RWPE2 (cell line): ENCODE measurements around the gene USP24.

Source experiments
- ATAC-seq: fragments of 200-7000 bp; cut with Tn5 transposase; 3 replicates; pipeline ENCODE4 v1.9.1; 2021; ENCODE audit warnings: low read depth
- DNase-seq: peaks from one replicate; pipeline ENCODE4 v3.0.0-alpha.2; 2020; ENCODE audit warnings: low spot score
- H3K27ac ChIP-seq: fragments of 450-650 bp; 2 replicates; pipeline ENCODE4 v1.5.1; 2017; ENCODE audit warnings: mild to moderate bottlenecking; ENCODE audit not compliant: poor library complexity, severe bottlenecking
- H3K27me3 ChIP-seq: fragments of 250-450 bp; sonication (Bioruptor Pico); 2 replicates; pipeline ENCODE4 v1.5.1; 2021; ENCODE audit warnings: mild to moderate bottlenecking, moderate library complexity; ENCODE audit not compliant: insufficient read depth, poor library complexity, severe bottlenecking
- H3K36me3 ChIP-seq: fragments of 250-450 bp; sonication (Bioruptor Pico); 2 replicates; pipeline ENCODE4 v1.5.1; 2020; ENCODE audit warnings: low read depth, mild to moderate bottlenecking, moderate library complexity
- H3K4me1 ChIP-seq: fragments of 250-450 bp; sonication (Bioruptor Pico); 2 replicates; pipeline ENCODE4 v1.5.1; 2021; ENCODE audit warnings: mild to moderate bottlenecking, moderate library complexity; ENCODE audit not compliant: insufficient read depth, poor library complexity, severe bottlenecking
- H3K4me3 ChIP-seq: fragments of 250-450 bp; sonication (Bioruptor Pico); 2 replicates; pipeline ENCODE4 v1.5.1; 2021; ENCODE audit warnings: mild to moderate bottlenecking, moderate library complexity; ENCODE audit not compliant: severe bottlenecking
- H3K9me3 ChIP-seq: fragments of 250-450 bp; sonication (Bioruptor Pico); 2 replicates; pipeline ENCODE4 v1.5.1; 2021; ENCODE audit warnings: mild to moderate bottlenecking, moderate library complexity; ENCODE audit not compliant: severe bottlenecking
- CTCF ChIP-seq: fragments of 450-650 bp; IDR thresholded peaks from one replicate; pipeline ENCODE4 v1.5.1; 2017; ENCODE audit warnings: mild to moderate bottlenecking, moderate library complexity; ENCODE audit not compliant: poor library complexity, severe bottlenecking

USP24 gene

DNA sequence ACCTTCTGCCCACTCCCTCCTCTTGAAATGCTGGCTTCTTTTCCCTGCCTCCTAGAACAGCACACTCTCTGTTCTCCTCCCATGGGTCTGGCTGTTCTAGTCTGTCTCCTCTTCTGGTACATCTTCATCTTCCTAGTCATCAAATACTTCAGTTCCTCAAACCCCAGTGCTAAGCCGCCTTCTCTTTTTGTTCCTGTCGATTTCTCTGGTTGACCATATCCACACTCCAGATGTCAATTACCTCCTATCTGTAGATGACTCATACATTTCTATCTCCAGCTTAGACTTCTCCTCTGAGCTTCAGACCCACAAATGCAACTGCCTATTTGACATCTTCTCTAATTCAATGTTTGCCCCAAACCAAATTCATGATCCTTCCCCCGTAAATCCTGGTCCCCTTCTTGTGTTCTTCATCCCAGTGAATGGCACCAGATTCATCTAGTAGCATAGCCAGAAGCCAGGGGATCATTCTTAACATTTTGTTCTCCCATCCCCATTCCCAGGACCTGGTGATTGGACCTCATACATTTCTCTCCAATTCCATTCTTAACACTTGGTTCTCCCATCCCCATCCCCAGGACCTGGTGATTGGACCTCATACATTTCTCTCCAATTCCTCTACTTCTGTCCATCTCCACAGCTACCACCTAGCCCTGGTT lies 35.9 kb downstream of the USP24 start:
- Histone ChIP-seq H3K27ac (no peak overlapping the region), H3K27me3 (no peaks in the 10 kb centered on the region), H3K9me3 (no peaks in the 10 kb centered on the region), H3K36me3 (peaks cover 15% of the 10 kb centered on the region), H3K4me1 (no peaks in the 10 kb centered on the region), H3K4me3 (no peak overlapping the region)
- no peak for TF ChIP-seq CTCF
- no peak for DNase-seq
- ATAC-seq: no peak

- Histone ChIP-seq H3K4me1 (no peaks in the 10 kb centered on the region), H3K27me3 (no peaks in the 10 kb centered on the region), H3K9me3 (no peaks in the 10 kb centered on the region), H3K27ac (no peak overlapping the region), H3K36me3 (peaks cover 45% of the 10 kb centered on the region), H3K4me3 (no peak overlapping the region)
- ATAC-seq: no peak
- no peak for TF ChIP-seq CTCF
- DNase-seq: no peak
These were observed 42.5 kb downstream of the USP24 start for GRCh38 chr1:55172687-55173086.

DNA sequence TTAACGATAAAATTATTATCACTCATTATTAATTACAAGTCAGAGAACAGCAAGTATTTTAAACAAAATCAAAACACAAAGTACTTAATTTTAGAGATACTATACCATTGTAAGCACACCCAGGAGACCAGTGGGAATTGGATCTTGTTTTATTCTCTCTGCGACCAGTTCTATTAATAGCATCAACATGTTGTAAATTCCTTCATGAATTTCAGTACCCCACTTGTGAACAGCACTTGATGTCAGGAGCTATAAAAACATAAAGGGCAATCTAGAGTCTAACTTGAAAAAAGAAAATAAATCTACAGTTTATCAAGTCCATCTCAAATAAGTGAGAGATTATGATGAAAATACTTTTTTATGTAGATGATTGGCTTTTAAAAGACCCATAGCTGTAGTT lies 42.9 kb downstream of the USP24 start:
- no peak overlapping the region for H3K4me3 ChIP-seq
- H3K27ac ChIP-seq: no peak overlapping the region
- peaks cover 43% of the 10 kb centered on the region for H3K36me3 ChIP-seq
- ATAC-seq (no peak), DNase-seq (no peak)
- H3K9me3 ChIP-seq: no peaks in the 10 kb centered on the region
- no peaks in the 10 kb centered on the region for H3K4me1 ChIP-seq
- TF ChIP-seq CTCF: no peak
- H3K27me3 ChIP-seq: no peaks in the 10 kb centered on the region

- H3K36me3 ChIP-seq: peaks cover 47% of the 10 kb centered on the region
- no peak overlapping the region for H3K4me3 ChIP-seq
- DNase-seq (no peak), ATAC-seq (no peak)
- no peaks in the 10 kb centered on the region for H3K9me3 ChIP-seq
- no peak overlapping the region for H3K27ac ChIP-seq
- TF ChIP-seq CTCF: no peak
- no peaks in the 10 kb centered on the region for H3K27me3 ChIP-seq
- no peaks in the 10 kb centered on the region for H3K4me1 ChIP-seq
These were observed 43.5 kb downstream of the USP24 start for GRCh38 chr1:55171694-55172093.

- Histone ChIP-seq H3K4me3 (no peak overlapping the region), H3K9me3 (no peaks in the 10 kb centered on the region), H3K36me3 (peaks cover 58% of the 10 kb centered on the region), H3K4me1 (no peaks in the 10 kb centered on the region), H3K27ac (no peak overlapping the region), H3K27me3 (no peaks in the 10 kb centered on the region)
- no peak for DNase-seq
- ATAC-seq: no peak
- no peak for TF ChIP-seq CTCF
These were observed 44.7 kb downstream of the USP24 start for GRCh38 chr1:55170426-55170825.
